HG03558 (cell line): ENCODE measurements around the gene RBM20.

Experiments used
- ATAC-seq: cut with Tn5 transposase; IDR thresholded peaks from one replicate; pipeline ENCODE4 v1.9.1; 2021; ENCODE audit warnings: moderate number of reproducible peaks; ENCODE audit not compliant: unreplicated experiment; ENCODE audit errors: extremely low read depth

The RBM20 gene

DNA sequence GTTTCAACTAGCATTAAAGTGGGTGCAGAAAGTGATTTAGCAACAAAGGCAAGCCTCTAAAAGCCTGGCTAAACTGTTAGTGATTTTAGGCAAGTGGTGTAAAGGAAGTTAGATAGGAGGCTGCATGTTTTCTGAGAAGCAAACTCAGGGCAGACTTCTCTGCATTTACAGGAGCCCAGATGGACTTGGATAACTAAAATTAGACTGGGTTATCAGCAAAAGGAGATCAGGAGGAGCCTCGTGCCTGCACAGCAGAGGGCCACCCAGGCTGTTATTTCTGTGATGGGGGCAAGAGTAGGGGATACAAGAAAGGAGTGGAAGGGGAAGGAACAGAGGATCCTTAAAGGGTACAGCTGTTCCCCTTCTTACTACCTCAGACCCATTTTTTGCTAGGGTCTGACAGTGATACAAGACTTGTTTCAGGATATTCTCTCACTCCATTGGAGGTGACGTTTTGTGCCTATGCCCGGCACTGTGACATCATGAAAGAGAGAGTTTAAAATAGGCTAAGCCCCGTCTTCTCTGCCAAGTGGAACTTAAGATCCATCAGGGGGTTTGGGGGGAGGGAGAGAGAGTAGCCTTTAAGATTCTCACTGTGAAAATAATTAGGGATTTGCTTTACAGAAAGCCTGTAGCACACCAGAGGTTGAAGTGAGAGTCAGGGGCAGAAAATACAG is 178.0 kb downstream of the RBM20 start:
- ATAC-seq = no peak

DNA sequence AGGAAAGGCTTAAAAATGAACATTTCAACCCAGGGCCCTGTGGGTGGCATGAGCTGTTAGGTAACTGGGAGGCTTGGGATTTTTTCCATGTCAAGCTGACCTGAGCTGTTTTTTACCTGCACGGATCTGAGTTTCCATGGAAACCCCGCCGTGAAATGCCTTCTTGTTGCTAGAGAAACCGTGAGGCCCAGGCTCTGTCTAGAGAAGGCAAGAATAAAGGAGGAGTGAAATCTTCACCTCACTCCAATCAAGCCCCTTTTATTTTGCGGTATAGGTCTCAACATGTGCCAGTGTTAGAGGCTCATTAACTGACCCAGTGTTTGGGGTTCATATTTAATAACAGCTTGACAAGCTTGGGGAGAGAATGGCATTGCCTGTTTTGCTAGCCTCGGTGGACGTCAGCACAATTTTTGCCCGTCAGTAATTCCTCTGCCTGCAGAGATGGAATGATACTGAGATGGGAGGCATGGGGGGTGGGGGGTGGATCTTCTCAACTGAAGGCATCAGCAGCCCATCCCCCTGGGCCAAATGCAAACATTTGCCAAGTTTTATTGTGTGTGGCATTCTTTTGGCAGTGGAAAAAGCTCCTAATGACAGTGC is 178.7 kb downstream of the RBM20 start:
- no peak for ATAC-seq

DNA sequence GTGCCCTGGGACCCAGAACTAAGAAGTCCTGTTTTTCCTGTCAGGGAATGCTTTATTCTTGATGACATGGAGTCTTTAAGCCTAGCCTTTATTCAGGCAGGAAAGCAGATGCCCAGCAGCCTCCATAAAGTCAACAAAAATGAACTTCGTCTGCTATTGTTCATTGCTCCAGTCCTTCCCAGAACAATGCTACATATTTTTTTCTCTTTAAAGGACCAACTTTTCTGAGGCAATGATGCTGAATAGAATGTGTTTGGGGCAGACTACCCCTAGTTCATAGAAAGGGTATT is 180.0 kb downstream of the RBM20 start:
- ATAC-seq = no peak

DNA sequence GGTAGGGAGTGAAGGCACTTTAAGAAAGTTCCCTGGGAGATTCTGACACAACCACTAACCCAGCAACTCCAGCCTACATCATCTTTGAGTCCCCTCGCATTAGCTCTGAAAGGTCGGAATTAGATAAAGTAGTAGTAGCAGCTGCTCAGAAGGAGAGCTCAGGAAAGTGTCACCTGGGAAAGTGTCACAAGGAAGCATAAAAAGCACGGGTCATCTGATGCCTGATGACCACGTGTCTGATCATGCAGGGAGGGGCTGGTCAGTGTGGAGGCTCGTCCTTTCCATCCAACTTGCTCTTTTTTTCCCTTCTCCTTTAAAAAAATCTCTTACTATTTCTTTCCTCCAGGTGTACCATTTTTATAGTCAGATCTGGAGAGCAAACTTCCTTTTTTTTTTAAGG is 180.5 kb downstream of the RBM20 start:
- no peak for ATAC-seq

DNA sequence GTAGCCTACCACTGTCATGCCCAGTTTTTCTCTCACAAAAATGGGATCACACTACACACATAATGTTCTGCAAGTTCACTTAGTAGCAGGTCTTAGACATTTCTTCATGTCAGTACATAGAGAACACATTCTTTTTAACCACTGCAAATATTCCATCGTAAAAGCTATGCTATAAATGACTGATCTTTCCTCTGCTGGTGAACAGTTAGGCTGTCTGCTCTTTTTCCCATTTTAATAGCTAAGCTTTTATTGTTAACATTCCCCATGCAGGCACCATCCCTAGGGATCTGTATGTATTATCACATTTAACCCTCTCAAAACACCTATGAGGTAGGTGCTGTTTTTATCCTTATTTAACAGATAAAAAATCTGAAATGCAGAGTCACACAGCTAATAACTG is 181.4 kb downstream of the RBM20 start:
- no peak for ATAC-seq

DNA sequence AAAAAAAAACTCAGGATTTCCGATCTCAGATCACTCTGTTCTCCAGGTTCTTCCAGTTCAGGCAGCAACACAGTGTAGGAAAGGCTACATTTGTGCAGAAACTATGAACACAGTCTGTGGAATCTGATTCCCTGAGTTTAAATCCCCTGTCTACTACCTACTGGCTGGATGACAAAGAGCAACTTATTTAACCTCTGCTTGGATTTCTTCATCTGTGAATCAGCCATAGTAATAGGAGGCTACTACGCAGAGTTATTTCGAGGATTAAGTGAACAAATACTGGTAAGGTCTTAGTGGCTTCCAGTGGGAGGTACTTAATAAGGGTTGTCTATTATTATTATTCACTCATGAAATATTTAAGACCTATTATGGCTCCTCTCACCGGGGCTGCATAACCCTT is 183.3 kb downstream of the RBM20 start:
- no peak for ATAC-seq

DNA sequence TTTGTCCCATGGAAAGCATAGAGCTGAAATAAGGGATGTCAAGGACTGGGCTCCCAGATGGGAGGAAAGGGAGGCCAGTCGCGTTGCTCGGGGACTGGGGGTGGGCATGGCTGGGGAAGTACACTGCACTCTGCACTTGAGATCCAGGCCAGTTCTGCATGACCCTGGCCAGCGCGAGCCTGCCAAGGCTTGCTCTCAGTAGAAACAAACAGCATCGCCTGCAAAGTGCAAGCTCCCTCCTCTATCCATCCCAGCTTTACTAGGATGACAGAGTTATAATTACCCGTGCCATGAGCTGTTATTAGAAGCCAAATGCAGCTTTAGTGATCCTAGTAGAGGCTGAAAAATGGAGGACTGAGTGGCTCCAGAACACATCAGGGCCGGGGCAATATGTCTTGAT is 183.7 kb downstream of the RBM20 start:
- no peak for ATAC-seq

DNA sequence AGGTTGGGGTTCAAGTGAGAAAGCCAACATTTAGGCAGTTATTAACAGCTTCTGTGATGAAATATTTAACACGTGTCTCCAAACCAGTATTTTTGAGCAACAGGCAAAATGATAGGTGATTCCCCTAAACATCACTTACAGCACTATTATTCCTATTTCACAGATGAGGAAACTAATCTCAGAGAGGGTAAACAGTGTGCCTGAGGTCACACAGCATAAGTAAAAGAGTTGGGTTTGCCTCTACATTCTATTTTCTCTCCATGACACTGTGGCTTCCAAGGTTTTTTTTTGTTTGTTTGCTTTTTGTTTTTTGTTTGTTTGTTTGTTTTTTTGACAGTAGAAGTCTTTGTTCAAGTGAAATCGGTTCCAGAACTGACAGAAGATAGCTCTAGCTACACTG is 184.4 kb downstream of the RBM20 start:
- no peak for ATAC-seq

DNA sequence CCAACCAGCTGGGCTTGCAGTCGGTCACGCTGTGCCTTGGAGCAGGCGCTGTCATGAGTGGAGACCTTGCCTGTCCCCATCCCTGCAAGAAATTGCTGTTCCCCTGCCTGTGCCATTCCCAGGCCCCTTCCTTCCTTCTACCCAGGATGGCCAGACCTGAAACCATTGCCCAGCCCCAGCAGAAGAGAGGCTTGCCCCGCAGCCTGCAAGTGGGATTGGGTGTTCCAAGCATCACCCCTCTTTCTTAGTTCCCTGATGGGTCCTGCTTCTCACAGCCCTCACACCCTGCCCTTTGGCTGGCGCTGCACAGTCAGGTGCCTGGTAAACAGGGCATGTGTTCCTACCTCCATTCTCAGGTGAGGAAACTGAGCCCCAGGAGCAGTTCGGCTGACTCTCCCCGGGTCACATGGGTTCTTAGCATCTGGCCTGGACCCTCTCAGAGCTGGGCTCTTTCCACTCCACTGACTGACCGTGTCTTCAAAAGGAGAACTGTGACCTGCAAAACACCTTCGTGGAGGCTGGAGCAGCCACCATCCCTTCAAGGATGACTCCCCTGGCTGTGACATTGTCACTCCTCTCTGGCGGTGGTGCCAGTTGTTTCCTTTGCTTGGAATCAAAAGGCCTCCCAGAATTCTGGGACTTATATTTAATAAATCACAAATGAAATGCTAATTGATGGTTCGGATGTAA is 185.7 kb downstream of the RBM20 start:
- no peak for ATAC-seq

DNA sequence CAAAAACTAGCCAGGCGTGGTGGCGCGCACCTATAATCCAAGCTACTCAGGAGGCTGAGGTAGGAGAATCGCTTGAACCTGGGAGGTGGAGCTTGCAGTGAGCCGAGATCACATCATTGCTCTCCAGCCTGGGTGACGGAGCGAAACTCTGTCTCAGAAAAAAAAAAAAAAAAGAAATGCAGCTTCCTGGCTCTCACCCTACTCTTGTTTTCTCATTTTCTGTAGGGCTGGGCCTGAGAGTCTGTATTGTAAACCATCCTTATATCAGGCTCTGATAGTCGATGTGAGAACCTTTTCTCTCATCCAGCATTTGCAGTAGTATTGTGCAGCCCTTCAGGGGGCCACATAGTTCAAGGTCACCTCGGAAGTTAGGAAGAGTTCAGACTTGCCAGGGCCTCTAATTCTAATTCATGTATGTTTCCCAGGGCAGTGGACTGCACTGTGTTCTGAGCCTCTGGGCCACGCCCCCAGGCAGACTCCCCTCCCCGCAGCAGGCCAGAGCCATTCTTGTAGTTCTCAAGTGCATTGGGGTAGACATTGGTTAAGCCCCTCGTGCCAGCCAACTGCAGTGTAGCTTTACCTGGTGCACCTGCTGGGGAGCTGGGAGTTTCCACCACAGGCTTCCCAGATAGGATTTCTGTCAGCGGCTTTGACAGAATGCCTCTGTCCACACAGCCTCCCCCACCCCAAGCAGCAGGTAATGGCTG is 189.3 kb downstream of the RBM20 start:
- ATAC-seq = no peak

DNA sequence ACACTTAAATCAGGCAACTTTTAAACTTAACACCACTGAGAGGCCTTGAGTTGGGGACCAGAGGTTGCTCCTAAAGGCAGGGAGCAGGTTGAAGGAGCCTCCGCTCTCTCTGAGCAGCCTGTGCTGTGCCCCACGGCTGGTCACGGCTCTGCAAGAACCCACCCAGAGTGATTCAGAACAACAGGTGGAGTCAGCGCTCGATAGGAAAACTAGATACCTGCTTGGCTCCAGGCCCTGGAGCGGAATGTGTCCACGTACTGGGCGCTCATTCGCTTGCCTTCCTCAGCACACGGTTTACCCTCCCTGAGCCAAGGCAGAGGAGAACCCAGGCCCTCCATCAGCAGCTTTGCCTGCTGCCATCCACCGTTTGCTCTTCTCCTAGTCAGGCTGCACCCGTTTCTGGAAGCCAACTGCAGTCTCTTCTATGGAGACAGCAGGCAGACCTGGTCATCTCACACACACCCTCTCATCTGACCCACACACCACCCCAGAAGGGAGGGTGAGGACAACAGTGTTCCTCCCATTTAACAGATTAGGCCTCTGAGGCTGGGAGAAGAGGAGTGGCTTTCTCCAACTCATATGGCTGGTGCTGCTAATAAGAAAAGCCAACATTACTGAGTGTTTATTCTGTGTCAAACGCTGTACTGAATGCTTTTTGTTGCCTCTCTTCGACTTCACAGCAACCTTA is 189.9 kb downstream of the RBM20 start:
- ATAC-seq = no peak

DNA sequence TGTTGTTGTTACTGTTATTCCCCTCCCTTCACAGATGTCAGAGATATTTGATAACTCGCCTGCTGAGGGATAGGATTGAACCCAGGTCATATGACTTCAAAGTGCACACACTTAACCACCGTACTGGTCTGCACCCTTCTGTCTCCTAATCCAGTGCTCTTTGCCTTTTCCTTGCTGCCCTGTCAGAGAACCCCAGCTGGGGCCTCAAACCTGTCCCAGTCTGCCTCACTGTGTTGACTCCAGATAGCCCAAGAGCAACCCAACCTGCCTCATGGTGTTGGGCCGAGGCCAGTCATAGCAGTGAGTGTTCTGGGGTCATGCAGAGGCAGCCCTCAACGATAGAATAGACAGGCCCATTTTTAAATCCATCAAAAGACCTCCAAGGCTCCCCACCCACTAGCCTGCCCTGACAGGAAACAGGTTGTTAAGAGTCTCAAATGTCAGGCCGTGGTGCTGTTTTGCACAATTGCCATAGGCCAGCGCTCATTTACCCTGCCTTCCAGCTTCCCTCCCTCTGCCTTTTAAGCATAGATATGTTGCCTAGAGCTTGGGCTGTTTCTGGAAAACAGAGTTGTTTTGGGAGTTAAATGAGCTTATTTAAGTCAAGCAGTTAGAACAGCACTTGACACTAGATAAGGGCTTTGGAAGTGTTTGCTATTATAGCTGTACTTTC is 190.6 kb downstream of the RBM20 start:
- ATAC-seq = no peak

DNA sequence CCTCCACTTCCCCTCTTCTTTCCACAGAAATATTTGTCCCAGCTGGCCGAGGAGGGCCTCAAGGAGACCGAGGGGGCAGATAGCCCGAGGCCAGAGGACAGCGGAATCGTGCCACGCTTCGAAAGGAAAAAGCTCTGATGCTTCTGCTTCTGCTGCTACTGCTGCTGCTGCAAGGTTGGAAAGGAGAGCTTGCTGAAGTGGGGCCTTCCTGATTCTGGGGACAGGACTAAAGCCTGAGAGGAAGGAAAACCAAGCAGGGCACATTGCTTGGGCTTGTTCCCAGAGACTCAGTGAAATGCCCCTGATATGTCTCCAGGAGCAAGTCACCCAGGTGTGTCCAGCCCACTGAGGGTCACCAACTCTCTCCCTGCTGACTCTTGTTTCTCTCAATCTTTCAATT is 191.7 kb downstream of the RBM20 start:
- no peak for ATAC-seq

DNA sequence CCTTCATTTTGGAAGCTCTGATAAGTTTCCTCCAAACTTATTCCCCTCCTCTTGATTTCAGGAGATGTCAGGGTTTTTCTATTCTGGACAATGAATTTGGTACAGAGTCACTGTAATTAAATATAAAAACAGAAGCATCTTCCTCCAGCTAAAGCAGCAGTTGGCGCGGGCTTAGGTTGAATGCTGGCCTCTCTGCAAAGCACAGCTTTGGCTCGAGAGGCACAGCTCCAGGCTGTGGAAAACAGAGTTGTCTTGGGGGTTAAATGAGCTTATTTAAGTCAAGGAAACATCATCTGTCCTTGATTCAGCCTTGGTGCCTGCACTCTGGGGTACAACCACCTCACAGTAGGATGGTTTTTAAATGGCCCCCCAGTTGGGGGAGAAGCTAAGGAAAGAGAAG is 192.6 kb downstream of the RBM20 start:
- ATAC-seq = no peak

DNA sequence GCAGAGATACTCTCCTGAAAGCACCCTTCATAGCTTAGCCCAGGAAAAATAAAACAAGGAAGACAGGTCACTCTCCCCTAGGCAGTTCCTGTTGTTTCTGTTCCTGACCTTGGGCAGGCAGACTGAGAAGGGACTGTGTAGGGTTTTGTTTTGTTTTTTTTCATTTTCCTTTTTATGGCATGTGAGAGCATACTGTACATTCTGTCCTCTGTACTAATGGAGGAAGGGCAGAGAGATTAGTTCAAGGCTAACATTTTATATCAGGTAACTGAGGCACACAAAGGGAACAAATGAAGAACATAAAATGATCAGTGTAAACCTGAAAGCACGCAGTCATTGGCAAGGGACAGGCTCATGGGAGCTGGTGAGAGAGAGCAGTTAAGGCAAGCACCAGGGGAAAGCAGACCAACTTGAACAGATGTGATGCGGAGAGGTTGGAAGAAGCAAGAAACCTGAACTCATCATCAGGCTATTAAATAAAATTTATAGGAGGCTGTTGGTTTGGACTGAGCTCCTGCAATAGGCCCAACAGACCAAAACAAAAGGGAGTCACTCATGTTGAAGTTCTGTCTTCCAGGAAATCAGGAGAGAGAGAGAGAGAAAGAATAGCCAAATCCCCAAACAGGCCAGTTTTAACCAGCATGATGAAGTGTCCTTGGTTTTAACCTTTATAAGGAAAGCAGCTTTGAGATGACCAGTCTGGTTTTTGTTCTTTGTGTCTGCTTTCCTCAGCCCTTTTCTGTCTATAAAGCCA is 193.5 kb downstream of the RBM20 start:
- no peak for ATAC-seq

DNA sequence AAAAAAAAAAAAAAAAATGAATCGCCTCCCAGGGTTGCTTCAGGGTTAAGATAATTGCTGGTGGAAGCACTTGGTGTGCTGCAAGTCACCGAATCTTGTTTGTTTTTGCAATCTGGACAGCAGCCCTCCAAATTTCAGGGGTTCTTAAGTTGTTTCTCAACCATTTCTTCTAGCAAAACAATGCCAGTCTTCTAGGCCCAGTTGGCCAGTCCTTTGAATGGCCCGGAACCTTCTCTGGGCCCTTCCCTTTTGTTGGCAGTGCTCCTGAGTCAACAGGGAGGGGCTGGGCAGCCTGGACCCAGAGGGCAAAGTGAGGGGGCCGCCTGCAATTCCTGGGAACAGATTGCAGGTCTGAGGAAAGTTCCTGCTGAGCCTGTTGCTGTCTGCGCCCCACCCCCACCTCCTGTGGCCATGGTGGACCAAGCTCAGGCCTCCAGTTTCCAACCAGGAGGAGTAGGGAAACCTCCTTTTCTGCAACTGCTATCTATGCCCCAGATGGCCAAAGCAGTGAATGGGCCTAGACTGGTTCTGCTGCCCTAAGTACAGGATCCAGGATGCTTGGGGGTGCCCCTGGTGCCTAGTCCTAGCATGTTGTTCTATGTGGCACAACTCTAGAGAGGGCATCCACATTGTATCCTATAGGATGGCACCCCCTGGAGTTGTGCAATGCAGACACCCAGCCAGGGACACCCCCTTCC is 196.2 kb downstream of the RBM20 start:
- ATAC-seq = no peak

DNA sequence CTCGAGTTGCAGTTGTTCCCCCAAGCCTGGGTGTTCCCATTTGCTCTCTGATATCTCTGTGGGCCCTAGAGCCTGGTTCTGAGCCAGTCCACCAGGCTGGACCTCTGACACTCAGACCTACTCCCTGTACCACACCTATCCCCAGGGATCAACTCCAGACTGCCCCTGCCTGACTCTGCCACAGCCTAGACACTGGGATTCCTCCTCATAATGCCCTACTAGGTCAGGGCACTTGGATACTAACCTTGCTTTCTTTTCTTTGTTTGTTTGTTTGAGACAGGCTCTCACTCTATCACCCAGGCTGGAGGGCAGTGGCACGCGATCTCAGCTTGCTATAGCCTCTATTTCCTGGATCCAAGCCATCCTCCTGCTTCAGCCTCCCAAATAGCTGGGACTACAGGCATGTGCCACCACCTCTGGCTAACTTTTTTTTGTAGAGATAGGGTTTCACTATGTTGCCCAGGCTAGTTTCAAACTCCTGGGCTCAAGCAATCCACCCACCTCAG is 196.8 kb downstream of the RBM20 start:
- no peak for ATAC-seq

DNA sequence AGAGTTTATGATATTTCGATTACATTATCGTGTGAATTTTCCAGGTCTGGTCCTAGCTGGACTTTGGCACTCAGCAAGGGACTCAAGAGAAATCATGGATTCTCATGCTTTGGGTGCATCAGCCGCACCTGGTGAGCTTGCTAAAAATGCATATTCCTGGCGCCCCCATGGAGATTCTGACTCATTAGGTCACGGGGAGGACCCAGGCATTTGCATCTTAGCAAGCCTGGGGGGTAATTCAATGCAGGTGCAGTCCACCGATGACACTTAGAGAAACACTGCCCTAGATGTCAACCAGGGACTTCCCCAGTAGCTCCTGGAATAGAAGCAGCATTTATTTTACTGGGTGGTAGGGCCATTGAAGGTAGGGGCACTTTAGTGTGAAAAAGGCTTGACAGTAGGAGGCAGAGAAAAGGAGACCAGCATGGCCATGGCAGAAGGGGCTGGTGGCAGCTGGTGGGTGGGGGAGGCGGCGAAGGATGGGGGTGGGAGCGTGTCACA is 197.7 kb downstream of the RBM20 start:
- ATAC-seq = peak; percentile 67
